ENCODE data around the gene UFD1.

DNA sequence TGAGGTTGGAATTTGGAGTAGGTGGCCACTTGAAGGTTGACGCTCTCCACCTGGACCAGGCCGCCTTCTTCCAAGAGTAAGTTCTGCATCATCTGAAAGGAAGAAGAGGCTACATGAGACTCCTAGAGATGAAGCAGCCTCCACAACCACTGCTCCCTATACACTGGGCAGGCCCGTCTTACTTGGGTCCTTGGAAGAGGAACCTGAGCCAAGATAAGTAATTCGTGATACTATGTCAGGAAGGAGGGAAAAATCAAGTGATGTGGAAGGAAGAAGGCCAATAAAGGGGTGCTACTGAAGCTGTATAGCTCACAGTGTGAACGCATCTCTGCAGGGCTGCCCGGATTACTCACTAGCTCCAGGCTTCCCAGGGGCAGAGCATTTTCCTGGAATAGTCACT is 11.1 kb downstream of the UFD1 start:
- TF ChIP-seq, protein P1, sequence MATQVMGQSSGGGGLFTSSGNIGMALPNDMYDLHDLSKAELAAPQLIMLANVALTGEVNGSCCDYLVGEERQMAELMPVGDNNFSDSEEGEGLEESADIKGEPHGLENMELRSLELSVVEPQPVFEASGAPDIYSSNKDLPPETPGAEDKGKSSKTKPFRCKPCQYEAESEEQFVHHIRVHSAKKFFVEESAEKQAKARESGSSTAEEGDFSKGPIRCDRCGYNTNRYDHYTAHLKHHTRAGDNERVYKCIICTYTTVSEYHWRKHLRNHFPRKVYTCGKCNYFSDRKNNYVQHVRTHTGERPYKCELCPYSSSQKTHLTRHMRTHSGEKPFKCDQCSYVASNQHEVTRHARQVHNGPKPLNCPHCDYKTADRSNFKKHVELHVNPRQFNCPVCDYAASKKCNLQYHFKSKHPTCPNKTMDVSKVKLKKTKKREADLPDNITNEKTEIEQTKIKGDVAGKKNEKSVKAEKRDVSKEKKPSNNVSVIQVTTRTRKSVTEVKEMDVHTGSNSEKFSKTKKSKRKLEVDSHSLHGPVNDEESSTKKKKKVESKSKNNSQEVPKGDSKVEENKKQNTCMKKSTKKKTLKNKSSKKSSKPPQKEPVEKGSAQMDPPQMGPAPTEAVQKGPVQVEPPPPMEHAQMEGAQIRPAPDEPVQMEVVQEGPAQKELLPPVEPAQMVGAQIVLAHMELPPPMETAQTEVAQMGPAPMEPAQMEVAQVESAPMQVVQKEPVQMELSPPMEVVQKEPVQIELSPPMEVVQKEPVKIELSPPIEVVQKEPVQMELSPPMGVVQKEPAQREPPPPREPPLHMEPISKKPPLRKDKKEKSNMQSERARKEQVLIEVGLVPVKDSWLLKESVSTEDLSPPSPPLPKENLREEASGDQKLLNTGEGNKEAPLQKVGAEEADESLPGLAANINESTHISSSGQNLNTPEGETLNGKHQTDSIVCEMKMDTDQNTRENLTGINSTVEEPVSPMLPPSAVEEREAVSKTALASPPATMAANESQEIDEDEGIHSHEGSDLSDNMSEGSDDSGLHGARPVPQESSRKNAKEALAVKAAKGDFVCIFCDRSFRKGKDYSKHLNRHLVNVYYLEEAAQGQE (IDR thresholded peaks at IDR 0.05; ENCODE audit: insufficient read depth in 1 of 2, low read depth in 2 of 2, low read length in 2 of 2): no peak
- TF ChIP-seq SIN3A (IDR thresholded peaks at IDR 0.05; ENCODE audit: borderline replicate concordance, insufficient read depth, low read length): no peak
- no peak for TF ChIP-seq POLR2AphosphoS5 (IDR thresholded peaks at IDR 0.05; ENCODE audit: low read depth, low read length)
